Fibroblast of peridontal ligament (primary cell): ENCODE data around the gene SAMD10.
A peak's percentile ranks its signal among the peaks of the same experiment; 100 is the strongest.
"Not testable (repeated sequence)": the region's sequence is repeated elsewhere in the genome, so short reads cannot be mapped to it uniquely, and the experiment has no call there.

Source experiments
- DNase-seq: peaks from one replicate; pipeline ENCODE4 v3.0.0-alpha.2; 2010; ENCODE audit errors: extremely low read depth

Gene SAMD10

DNA sequence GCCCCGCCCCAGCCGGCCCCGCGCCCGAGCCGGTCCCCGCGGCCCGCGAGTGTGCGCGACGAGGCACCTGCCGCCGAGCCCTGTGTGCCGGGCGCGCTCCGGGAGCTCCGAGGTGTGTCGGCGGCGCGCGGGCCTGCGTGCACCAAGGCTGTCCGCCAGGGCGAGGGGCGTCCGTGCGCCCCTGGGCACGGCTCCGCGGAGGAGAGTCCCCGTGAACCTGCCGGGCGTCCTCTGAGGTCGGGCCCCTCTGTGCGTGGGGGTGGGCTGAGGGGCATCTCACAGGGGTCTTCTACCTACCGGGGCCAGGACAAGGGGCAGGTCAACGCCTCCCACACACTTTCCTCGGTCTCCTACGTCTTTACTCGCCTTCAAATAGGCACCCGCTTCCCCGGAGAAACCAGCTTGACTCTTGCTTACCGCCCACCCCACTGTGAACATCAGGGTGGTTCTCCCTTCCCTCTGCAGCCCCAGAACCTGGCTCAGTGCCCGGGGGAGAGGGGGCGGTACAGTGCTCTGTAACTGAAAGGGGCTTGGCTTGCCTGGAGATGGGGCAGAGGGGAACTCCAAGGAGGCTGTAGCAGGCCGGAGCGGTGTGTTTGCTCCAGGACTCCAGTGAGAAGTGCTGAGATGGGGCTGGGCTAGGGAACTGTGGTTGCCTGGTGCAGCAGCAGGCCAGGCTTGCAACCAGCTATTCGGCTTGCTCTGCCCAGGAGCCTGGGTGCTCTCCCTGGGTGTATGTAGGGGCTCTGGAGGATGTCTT lies at the start of gene SAMD10:
Gene SAMD10 (minus strand): TSS at position 86 of the 760 bp plus-strand sequence. CDS start 175 bp downstream, outside the sequence.
- DNase-seq, result no peak

GRCh38 chr20:64027981-64028685 lies 48.7 kb upstream of the SAMD10 start:
- DNase-seq, result no peak

GRCh38 chr20:64025826-64026412 lies 46.5 kb upstream of the SAMD10 start:
- no peak for DNase-seq

- DNase-seq, result no peak
Observed at GRCh38 chr20:64025101-64025825, 45.8 kb upstream of the SAMD10 start.

GRCh38 chr20:64024141-64024990 lies 44.9 kb upstream of the SAMD10 start:
- no peak for DNase-seq

GRCh38 chr20:64023361-64024140 lies 44.1 kb upstream of the SAMD10 start:
- no peak for DNase-seq

GRCh38 chr20:64022671-64023360 lies 43.4 kb upstream of the SAMD10 start:
- DNase-seq, result no peak

- no peak for DNase-seq
Observed at GRCh38 chr20:64021124-64021975, 41.9 kb upstream of the SAMD10 start.

DNA sequence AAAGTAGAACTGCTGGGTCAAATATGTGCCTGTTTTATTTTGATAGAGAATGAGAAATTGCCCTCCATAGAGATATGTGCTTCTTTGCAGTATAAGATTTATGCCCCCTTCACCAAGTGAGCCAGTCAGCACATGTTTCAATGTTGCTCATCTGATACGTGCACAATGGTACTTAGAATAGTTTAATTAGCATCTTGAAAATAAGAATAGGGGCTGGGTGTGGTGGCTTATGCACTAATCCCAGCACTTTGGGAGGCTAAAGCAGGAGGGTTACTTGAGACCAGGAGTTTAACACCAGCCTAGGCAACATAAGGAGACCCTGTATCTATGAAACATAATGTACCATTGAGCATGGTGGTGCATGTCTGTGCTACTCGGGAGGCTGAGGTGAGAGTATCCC lies 36.2 kb upstream of the SAMD10 start:
- no peak for DNase-seq

DNA sequence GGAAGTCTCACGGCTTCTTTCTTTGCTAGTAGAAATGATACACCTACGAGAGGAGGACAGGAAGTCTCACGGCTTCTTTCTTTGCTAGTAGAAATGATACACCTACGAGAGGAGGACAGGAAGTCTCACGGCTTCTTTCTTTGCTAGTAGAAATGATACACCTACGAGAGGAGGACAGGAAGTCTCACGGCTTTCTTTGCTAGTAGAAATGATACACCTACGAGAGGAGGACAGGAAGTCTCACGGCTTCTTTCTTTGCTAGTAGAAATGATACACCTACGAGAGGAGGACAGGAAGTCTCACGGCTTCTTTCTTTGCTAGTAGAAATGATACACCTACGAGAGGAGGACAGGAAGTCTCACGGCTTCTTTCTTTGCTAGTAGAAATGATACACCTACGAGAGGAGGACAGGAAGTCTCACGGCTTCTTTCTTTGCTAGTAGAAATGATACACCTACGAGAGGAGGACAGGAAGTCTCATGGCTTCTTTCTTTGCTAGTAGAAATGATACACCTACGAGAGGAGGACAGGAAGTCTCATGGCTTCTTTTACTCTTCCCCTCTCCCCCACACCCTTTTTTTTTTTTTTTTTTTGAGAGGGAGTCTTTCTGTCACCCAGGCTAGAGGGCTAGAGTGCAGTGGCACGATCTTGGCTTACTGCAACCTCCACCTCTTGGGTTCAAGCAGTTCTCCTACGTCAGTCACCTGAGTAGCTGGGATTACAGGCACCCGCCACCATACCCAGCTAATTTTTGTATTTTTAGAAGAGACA lies 33.1 kb upstream of the SAMD10 start:
- DNase-seq, result not testable (repeated sequence)

DNA sequence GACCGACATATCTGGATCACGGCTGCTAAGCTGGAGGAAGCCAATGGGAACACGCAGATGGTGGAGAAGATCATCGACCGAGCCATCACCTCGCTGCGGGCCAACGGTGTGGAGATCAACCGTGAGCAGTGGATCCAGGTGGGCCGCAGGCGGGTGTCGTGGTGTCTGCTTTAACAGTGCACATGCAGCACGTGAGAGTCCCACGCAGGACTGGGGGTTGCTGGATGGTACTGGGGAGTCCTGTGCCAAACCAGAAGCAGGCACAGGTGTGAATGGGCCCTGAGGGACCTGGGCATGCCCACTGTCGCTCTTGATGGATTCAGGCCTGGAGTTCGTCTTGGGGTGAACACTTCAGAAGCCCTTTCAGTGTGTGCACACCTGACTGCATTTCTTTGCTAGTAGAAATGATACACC lies 31.9 kb upstream of the SAMD10 start:
- no peak for DNase-seq

DNA sequence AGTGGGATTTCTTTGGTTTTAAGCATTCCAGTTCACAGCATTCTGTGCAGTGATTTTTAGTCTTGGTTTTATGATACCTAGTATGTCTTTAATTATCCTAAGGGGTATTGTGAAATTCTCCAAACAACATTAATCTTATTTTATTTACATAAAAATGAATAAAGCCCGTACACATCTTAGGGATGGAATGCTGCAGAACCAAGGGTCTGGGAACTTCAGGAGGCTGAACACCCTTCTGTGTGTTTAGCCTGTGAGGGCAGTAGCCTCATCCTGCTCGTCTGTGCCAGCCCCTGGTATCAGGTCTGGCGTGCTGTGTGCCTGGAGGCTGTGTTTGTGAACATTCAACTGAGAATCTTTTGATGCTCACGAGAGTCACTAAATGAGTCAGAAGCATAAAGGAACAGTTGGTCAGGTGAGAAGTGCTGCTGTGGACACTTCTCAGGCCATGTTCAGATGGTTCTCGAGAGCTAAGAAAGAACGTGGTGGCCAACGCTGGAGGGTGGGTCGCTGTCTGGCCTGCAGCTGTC lies 31.3 kb upstream of the SAMD10 start:
- peak; percentile 14 for DNase-seq

DNA sequence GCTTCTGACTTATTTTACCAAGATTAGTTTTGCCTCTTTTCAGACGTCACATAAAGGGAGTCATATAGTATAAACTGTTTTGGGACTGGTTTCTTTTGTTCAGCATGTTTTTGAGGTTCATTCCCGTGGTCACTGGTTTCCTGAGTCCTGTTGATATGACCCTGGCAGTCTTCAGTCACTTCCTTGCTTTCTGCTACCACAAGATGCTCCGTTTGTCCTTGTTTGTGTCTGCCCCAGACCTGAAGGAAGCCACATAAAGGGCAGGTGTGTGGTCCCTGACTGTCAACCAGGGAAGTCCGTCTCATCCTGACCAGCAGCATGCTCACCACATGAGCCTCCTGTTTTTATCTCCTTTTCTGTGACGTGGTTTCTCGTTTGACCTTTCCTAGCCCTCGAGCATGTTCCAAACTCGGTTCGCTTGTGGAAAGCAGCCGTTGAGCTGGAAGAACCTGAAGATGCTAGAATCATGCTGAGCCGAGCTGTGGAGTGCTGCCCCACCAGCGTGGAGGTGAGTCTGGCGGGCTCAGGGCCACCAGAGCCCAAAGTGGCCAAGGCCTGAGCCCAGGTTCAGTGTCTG lies 30.5 kb upstream of the SAMD10 start:
- DNase-seq, result no peak

- no peak for DNase-seq
Observed at GRCh38 chr20:64006902-64007301, 27.5 kb upstream of the SAMD10 start.

GRCh38 chr20:64006490-64006889 lies 27.0 kb upstream of the SAMD10 start:
- no peak for DNase-seq

DNA sequence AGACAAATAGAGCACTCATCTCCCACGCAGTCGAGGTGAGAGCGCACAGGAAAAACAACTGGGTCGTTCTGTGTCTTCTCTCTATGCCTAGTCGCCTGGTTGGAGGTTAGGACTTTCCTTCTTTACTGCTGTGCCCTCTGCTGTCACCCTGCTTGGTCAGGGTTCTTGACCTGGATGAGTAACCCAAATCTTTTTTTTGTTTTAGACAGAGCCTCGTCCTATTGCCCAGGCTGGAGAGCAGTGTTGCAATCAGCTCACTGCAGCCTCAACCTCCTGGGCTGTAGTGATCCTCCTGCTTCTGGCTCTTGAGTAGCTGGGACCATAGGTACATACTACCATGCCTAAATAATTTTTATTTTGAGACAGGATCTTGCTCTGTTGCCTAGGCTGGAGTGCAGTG lies 26.0 kb upstream of the SAMD10 start:
- no peak for DNase-seq

DNA sequence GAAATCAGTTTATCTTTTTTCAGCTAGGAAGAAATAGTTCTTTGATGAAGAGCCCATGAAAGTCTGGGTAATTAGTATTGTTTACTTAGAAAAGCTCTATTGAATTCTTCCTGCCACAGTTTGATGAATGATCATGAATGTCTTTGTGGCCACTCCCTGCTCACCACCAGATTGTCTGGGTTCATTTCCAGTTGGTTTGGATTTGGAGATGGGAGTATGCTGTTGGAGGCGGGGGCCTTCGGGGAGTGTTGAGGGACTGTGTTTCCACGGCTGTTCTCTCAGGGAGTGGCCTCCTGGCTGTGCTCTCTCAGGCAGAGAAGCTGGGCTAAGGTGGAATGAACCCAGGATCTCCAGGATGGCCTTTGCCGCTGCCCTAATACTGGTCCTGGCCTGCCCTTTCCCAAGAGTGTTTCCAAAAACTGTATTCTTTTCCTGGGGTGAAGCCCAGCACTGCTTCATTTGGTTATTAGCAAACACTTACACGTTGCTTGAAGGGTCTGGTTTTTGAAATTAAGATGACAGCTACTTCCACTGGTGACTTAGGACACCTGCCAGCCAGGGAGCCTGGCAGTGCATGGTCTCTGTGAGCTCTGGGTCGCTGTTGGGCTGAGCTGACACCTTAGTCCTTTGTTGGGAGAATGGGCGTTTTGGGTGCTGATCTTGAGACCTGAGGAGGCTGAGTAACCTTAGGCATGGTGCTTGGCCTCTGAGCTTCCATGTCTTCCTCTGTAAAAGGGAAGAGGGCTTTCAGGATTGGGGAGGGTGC lies 24.7 kb upstream of the SAMD10 start:
- no peak for DNase-seq
